ENCODE measurements around the gene IL18RAP. TPM values are rescaled to one million over a fixed set of nuclear protein-coding genes. Genes with fewer than 3 reads are reported as not detected.

The IL18RAP gene
- total RNA-seq, 1 donor from 2014 or later: 0.64 TPM

DNA sequence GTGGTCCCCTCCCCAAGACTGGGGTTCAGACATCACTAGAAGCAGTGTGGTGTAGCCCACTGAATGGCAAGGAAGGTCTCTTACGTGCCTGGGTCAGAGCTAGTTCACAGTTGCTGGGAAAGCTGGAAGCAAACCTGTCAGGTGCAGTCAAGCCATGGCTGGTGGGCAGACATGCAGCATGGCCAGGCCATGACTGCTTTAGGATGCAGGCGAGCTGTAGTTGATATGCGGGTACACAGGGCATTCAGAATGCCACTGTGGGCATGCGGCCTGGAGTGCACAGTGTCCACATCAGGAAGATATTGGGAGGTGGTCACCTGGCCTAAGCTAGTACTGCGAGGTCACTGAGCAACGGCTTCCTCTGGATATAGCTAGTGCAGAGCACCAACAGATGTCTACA lies 38.2 kb downstream of the IL18RAP start:
- ATAC-seq: no peak

DNA sequence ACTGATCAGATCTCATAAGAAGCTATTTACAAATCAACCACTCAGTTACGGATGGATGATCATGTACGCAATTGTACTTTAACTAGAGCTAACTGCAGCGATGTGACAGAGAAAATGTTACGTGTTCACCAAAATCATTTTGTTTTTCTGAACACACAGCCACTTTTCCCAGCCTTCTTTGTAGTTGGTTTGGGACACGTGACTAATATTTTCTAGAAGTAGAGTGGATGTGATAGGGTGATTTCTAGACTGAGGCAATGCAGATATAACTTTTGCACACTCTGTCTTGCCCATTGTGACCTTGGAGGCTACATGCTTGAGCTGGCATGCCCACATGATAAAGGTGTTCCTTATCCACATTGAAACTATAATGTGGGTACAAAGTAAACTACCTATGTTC lies 40.2 kb downstream of the IL18RAP start:
- ATAC-seq: no peak

DNA sequence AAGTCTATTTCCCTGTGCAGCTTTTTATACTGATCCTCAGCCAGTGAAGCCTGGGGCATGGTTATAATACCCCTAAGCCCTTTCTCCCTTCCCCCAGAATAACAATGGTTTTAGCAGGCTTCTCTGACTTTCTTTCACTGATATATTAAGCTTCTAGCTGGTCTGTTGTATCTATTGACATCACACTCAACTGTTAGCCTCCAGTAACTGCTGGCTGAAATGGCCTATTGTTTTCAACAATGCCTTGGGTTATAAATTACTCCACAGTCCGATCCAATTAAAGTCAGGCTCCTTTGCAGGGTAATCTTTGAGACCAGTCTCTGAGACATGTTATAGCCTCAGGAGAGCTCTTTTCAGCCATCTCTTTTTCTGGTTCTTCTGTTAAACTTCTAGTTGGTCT lies 47.2 kb downstream of the IL18RAP start:
- ATAC-seq: no peak

DNA sequence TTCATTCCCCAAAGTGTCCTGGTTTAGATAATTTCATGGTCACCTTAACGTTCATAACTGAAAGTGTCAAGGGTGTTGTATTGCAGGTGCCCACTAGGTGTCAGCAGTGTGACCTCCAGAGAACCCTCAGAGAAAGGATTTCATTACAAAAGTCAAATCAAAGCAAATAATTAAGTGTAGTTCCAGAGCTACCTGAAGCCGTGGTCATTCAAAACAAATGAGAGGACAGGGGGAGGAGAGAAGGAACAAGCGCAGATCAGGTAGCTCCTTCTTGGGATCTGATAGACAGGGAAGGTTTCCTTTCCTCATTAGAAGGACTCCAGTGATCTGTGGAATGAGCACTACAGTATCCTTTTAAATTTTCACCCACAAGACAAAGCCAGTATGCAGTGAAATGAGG lies 50.1 kb downstream of the IL18RAP start, which contains the start of gene SLC9A4:
SLC9A4 (plus strand) TSS at position 207 of the 400 bp plus-strand sequence. CDS start 534 bp downstream, outside the sequence.
- ATAC-seq: peak; percentile 74

DNA sequence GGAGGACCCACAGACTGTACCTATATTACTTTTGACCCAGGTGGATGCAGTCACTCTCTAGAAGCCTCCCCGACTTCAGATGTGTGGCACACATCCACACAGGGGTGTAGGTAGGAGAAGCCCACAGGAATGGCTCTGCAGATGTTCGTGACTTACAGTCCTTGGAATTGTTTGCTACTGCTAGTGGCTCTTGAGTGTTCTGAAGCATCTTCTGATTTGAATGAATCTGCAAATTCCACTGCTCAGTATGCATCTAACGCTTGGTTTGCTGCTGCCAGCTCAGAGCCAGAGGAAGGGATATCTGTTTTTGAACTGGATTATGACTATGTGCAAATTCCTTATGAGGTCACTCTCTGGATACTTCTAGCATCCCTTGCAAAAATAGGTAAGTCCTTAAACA lies 50.7 kb downstream of the IL18RAP start:
- no peak for ATAC-seq

DNA sequence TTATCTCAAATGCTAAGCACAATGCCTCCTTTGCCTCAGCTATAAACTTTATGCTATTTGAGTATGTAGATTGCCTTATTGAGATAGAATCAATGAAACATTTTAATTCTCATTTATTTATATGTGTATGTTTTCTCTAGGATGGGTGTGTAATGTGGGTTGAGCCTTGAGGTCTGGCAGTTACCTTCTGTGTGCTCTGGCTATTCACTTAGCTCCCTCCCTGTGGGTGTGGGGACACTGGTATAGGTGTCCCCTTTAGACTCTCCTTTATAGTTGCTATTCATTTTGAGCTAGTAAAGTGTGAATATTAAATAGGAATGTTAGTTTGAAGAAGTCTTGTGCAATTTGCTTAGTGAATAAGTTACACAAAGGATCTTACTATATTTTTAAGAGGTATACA lies 51.8 kb downstream of the IL18RAP start:
- ATAC-seq: no peak

DNA sequence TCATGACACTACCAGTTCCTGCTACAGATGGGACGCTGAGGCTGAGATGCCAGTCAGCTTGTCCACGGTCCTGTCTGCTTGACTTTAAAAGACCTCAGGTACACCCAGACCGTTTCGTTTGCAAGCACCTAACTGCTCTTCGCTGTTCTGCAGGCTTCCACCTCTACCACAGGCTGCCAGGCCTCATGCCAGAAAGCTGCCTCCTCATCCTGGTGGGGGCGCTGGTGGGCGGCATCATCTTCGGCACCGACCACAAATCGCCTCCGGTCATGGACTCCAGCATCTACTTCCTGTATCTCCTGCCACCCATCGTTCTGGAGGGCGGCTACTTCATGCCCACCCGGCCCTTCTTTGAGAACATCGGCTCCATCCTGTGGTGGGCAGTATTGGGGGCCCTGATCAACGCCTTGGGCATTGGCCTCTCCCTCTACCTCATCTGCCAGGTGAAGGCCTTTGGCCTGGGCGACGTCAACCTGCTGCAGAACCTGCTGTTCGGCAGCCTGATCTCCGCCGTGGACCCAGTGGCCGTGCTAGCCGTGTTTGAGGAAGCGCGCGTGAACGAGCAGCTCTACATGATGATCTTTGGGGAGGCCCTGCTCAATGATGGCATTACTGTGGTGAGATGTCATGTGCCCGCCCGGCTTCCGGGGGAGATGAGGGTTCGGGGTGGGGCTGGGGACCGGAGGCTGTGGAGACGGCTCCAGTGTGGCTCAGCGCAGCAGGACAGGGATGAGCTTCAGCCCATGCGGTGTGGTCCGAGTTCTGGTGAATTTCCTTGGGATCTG lies 55.9 kb downstream of the IL18RAP start:
- no peak for ATAC-seq

DNA sequence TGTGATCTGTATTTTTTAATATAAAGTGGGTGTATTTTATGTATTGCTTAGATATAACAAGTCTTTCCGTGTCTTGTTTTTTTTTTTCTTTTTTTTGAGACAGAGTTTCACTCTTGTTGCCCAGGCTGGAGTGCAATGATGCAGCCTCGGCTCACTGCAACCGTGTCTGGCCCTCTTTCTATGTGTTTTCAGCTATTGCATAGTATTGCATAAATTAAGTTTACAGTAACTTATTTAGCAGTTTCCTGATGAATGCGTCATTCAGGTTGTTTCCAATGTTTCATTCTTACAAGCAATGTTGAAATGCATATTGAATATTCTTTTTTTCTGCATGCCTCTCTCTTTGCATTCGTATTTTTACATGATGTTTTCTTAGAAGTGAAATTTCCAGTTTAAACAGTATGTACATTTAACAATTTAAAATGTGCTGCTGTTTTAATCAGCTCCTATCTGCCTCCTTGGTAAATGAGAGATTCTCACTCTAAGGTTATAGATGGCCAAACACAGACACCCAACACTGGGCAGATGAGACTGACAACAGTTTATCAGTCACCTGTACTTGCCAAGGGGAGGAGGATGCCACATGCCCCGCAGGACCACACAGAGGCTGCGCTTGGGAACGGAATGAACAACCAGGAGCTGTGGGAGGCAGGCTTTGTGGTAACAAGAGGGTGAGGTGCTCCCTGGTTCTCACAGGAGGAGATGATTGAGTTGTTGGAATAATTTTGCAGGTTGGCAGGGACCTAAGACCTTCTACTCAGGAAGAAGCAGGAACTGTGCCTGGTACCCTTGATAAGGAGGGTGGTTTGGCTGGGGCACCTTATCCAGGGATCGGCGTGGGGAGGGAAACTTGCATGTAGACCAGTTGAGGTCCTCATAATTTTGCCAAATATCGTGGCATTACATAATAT lies 57.6 kb downstream of the IL18RAP start:
- no peak for ATAC-seq

DNA sequence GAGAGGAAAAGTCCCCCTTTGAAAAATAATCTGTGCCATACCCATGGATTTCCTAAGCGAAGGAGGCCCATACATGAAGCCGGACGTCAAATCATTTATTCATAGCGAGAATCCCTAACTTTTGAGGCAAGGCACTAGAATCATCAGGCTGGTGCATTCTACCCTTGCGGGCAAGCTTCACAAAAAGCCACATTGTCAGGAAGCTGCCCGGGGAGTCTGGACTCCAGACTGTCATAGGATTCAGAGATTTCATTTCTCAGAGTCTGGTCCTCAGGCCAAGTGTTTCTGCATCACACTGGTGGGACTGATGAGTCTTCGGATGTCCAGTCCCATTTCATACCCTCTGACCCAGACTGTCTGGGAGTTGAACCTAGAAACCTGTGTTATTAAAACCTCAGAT lies 59.0 kb downstream of the IL18RAP start:
- ATAC-seq: no peak

DNA sequence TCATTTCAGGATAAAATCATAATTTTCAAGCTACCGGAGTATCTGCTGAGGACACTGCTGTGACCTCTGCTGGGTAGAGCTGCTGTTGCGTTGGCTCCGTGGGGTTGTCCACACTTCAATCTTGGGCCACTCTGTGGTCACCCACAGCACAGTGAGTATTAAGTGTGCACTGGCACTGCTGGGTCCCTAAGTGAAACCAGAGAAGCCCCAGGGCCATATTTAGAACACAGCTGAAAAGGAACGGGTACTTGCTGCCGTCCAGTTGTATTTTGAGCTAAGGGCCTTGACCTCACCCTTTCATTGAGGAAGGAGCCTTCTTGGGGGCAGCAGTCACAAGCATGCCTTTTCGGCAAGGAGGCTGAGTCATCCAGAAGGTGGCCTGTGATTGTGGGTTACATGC lies 60.1 kb downstream of the IL18RAP start:
- ATAC-seq: no peak

DNA sequence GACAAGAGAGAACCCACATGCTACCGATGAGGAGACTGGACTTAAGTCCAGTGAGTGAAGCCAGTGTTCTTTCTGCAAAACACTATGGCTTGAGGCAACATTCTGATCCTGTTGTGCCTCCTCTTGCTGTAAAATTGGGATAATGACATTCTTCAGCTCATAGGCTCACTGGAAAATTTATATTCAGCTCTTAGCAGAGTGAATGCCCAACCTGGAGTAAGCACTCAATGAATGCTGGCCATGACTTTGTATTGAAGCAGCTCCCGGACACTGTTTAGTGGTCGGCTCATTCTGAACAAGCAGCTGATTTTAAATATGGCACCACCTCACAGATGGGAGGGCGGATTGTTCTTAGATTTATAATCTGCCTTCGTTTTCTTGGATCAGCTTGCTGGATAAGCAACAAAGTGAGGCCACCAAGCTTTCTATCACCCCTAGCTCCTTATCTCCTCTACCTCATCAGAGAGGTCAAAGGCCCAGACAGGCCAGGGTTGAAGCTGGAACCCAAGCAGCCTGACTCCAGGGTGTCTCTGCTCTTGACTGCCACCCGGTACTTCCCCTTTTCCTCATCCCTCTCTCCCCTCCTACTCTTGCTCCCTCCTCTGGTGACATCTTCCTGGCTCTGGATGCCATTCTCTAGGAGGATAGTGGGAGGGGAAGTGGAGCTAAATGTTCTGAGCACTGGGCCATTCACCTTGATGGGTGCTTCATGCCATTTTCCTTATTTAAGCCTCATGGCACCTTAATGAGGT lies 61.5 kb downstream of the IL18RAP start:
- no peak for ATAC-seq

DNA sequence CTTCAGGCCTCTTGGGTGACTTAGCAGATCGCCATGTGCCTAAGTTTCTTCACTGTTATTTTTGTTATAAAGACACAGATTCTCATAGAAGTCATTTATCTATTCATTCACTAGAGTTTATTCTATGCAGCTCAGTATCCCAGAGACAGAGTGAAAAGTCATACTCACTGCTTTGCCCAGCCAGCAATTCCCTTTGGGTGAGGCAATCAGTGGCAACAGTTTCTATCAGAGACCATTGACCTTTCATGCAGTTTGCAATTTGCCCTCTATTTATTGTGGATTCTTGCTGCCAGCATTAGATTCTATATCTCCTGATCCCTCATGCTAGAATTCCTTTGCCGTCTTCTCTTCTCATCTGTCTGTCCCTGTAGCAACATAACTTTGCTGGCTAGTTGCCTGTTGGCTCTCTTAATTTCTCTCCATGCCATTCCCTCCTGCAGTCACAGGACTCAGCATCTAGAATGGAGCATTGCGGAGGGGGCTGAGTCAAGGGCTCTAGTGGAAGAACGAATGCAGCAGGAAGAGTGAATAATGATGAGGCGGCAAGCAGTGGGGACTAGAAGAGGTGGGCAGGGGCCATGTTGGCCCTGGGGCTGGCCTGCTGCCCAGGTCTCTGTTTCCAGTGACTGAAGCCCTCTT lies 62.3 kb downstream of the IL18RAP start:
- no peak for ATAC-seq

DNA sequence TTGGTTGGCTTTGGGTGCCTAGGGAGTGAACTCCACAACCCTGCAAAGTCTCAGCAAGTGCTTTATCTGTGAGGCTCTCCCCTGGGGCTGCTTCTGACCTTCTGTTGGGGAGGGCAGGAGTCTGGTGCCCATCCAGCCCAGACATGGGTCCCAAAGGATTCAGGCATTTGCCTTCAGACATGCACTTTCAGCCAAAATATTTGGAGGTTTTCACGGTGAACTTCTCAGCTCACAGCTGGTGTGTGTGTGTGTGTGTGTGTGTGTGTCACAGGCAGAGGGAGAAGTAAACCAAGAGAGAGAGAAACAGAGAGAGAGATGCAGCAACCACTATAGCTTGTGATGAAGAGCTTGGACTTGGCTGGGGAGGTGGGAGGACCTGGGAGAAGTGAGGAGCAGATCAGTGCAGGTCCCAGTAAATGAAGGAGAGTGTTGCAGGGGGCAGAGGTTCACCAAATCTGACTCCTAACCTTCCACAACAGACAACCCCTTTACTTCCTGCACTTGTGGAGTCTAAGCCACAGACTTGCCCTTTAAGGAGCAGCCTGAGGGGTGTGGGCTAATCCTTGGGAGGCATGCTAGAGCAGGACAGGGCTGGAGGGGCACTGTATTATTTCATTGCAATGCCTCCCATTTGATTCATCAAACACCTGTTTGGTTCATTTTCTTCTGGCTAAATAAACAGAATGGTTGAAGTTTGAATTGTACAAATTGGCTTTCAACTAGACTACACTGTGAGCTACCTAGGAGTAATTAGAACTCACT lies 64.2 kb downstream of the IL18RAP start:
- peak; percentile 81 for ATAC-seq

DNA sequence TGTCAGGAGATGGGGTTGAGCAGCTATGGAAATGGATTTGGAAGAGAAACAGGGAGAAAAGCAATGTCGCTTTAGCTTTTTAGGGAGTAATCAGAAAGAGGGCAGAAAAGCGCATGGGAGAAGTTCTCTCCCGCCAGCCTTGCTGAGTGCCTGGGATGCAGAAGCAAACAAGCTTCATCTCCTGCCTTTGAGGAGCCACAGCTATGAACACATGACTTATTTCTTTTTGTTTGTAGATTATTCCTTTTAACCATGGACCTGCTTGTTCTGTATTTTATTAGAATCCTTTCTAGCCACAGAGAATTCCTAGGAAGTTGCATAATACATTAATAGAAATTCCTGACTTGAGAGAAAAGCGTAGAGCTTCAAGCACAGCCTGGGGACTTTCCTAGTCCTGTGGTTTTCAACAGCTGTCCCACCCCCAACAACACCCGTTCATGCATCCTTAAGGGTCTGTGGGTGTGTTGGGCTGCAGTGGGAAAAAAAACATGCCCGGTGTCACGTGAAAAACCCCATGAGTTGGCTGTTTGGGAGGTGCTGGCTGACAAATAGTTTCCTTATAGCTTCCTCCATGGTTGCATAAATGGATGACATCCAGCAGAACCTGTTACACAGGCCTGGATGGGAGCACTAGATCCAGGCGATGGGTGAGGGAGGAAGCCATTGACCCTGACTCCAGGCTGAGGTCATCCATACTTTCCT lies 65.0 kb downstream of the IL18RAP start:
- peak; percentile 99 for ATAC-seq

DNA sequence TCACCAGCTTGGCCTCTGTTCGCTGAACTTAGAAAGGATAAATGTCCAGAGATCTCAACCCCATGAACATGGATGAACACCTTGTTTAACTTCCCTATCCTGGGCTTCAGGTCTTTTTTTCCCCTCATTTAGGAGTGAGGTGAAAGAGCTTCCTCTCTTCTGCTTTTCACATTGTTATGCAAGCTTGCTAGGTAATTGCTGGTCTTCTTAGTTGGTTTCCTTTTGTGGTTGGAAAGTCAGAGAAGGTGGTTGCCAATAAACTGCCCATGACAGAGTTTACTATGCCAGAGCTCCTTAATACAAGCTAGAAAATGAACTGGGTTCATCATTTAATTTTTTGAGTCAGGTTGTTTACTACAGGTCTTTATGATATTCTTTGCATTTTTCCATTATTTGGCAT lies 66.7 kb downstream of the IL18RAP start:
- no peak for ATAC-seq

DNA sequence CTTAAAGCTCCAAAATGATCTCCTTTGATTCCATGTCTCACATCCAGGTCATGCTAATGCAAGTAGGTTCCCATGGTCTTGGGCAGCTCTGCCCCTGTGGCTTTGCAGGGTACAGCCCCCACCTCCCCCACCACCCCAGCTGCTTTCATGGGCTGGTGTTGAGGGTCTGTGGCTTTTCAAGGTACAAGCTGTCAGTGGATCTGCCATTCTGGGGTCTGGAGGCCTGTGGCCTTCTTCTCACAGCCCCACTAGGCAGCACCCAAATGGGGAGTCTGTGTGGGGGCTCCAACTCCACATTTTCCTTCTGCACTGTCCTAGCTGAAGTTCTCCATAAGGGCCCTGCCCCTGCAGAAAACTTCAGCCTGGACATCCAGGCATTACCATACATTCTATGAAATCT lies 69.0 kb downstream of the IL18RAP start:
- ATAC-seq: no peak

DNA sequence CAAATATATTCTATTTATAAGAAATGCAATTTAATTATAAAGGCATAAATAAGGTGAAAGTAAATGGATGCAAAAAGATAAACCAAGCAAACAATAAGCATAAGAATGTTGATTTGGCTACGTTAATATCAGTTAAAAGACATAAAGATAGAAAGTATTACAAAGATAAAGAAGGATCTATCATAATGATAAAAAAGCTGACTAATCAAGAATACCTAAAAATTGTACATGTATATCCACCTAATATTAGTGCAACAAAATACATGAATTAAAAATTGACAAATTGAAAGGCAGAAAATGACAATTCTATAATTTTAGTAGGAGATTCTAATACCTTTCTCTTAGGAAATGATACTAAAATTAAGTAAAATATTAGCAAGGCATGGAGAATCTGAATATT lies 71.6 kb downstream of the IL18RAP start:
- no peak for ATAC-seq

DNA sequence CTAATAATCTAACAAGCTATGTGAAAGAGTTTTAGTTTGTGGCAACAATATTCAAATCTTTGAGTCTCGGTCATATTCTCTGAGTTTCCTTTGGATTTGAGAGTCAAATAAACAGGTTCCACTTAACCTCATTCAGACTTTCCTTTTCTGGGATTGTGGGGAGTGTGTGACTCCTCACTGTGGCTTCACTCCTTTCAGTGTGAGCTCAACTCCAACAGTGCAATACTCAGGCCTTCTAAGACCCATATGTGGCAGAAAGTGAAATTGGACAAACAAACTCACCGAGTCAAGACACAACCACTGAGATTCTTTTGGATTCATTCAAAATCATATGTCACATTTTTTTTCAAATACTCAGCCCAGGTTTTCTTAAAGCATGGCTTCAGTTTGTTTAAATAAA lies 75.5 kb downstream of the IL18RAP start:
- no peak for ATAC-seq

DNA sequence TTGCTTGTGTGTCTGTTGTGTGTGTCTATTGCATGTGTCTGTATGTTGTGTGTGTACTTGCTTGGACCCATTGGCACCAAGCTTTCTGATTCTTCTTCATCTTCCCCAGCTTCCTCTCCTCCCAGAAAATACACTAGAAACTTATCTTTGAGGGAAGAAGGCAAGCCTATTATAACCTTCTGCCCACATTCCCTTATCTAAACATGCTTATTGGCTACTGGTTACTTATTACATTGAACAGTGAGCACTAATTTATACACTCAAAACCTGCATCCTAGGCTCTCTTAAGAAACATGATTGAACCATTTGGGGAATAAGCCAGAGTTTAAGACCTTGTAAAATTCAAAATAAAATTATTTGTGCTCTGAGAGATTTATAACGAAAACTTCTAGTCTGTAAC lies 76.6 kb downstream of the IL18RAP start:
- no peak for ATAC-seq
